SU-DHL-6 (cell line): ENCODE results near the gene ACTN4.

ENCODE experiments used
- CTCF ChIP-seq: fragments of 200-600 bp; sonication (generic); IDR thresholded peaks from one replicate; pipeline ENCODE4 v1.5.1; 2017; ENCODE audit warnings: antibody characterized with exemption, mild to moderate bottlenecking, low read length, moderate library complexity; ENCODE audit not compliant: insufficient read depth, poor library complexity, severe bottlenecking
- EZH2phosphoT487 ChIP-seq: fragments of 200-600 bp; sonication (generic), shearing (Covaris generic); conservative IDR thresholded peaks from 2 replicates; pipeline ENCODE4 v1.6.1; 2018; ENCODE audit warnings: mild to moderate bottlenecking, antibody characterized with exemption, low read length, moderate library complexity, mixed read lengths

DNA sequence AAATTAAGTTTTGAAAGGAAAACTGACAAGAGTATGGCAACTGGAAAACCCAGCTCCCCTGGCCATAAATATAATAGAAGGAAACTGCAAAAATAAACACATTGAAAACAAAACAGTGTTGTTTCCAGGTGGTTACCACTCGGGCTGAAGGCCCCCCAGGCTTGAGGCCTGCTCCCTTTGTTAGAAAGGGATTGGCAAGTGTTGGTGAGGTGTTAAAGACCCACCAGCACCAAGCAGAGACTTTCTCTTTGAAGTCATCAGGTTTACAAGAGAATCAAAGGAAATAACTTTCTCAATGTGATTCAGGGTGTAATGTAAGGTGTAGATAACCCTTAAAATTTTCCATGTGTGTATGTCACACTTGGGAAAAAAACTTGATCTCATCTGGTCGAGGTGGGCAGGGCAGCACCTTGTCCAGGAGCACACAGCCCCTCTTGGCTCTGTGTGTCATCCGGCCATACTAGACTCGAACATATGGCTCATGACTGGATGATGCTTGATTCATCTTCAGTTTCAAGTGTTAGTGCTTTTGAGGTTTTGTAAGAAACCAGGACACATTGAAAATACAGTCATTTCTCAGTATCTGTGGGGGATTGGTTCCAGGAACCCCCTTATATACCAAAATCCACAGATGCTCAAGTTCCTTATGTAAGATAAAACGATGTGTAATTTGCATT, 7.8 kb downstream of the ACTN4 start:
- no peak for TF ChIP-seq CTCF
- no peak for TF ChIP-seq EZH2phosphoT487
